K562 (cell line): Measurements from ENCODE around the gene LLCFC1. TPM values are rescaled to one million over a fixed set of nuclear protein-coding genes. Genes with fewer than 3 reads are reported as not detected.

Experiments
- ATAC-seq: fragments of 200-7000 bp; cut with Tn5 transposase; 3 replicates; pipeline ENCODE4 v1.9.1; 2020; ENCODE audit warnings: moderate library complexity
- BruUV-seq: library from RNA; stranded (reverse); fragments of 400-500 nt; replicated peaks from 2 replicates; lab custom pipeline; 2021; lab: Mats Ljungman, UMichigan
- CTCF ChIA-PET: fragments of 300-600 bp; formaldehyde crosslinking; extraction: SDS; loops from one replicate; lab custom pipeline; 2021; ENCODE audit warnings: low intra/inter-chr PET ratio; lab: Yijun Ruan, JAX
- POLR2A ChIA-PET: fragments of 300-600, 350-650 bp; sonication (Branson Sonifier 250); formaldehyde crosslinking; extraction: SDS; loops from one replicate; lab custom pipeline; 2021; ENCODE audit warnings: antibody characterized with exemption, inconsistent platforms; lab: Yijun Ruan, JAX
- DNase-seq, 4 experiments: peaks; one replicate each; pipeline versions ENCODE4 v3.0.0 to v3.0.0-alpha.2; 2011 to 2018; ENCODE audit warnings: low spot score in 3 of 4, mixed read lengths in 3 of 4; ENCODE audit errors: extremely low read depth in 1 of 4
- FAIRE-seq: peaks from 2 replicates; lab custom pipeline; 2011; peaks lifted over from hg19 to GRCh38; lab: Jason Lieb, UNC
- H2AFZ ChIP-seq: 2 replicates; pipeline ENCODE4 v1.6.0; 2011; ENCODE audit warnings: low read depth, low read length, control low read depth, inconsistent platforms
- H3K27ac ChIP-seq: fragments of 200-600 bp; 3 replicates; pipeline ENCODE4 v1.8.0; 2011; ENCODE audit warnings: low read depth, mild to moderate bottlenecking, control low read depth, inconsistent platforms, low read length, moderate library complexity, mixed read lengths; ENCODE audit errors: extremely low read depth
- H3K27me3 ChIP-seq, 2 experiments: fragments of 300-600 bp in 1 of 2; 2 replicates in 1 of 2; 3 replicates in 1 of 2; pipeline versions ENCODE4 v1.6.0 to v1.8.0; 2011; ENCODE audit warnings: inconsistent platforms in 2 of 2, low read length in 2 of 2, mild to moderate bottlenecking in 1 of 2, mixed read lengths in 1 of 2, moderate library complexity in 1 of 2; ENCODE audit not compliant: control insufficient read depth in 2 of 2, insufficient read depth in 2 of 2
- H3K36me3 ChIP-seq: fragments of 300-600 bp; 3 replicates; pipeline ENCODE4 v1.8.0; 2011; ENCODE audit warnings: mild to moderate bottlenecking, low read length, inconsistent platforms; ENCODE audit not compliant: control insufficient read depth, insufficient read depth
- H3K4me1 ChIP-seq, 2 experiments: fragments of 200-600 bp in 1 of 2; replicated peaks in 1 of 2; 2 replicates in 1 of 2; 3 replicates in 1 of 2; pipeline versions ENCODE4 v1.5.1 to v1.8.0; 2011; ENCODE audit warnings: inconsistent platforms in 2 of 2, low read length in 2 of 2, mild to moderate bottlenecking in 1 of 2, mixed read lengths in 1 of 2, moderate library complexity in 1 of 2; ENCODE audit not compliant: control insufficient read depth in 2 of 2, insufficient read depth in 2 of 2
- H3K4me2 ChIP-seq: 2 replicates; pipeline ENCODE4 v1.6.1; 2011; ENCODE audit warnings: low read length, control low read depth, inconsistent platforms, mixed read lengths; ENCODE audit not compliant: insufficient read depth
- H3K4me3 ChIP-seq: fragments of 200-600 bp; sonication (generic), shearing (Covaris generic); 2 replicates; pipeline ENCODE4 v1.5.1; 2016; ENCODE audit warnings: control low read depth, inconsistent platforms
- H3K79me2 ChIP-seq: fragments of 200-600 bp; 3 replicates; pipeline ENCODE4 v1.8.0; 2011; ENCODE audit warnings: low read length, inconsistent platforms; ENCODE audit not compliant: control insufficient read depth, insufficient read depth
- H3K9ac ChIP-seq, 2 experiments: 2 replicates each; pipeline versions ENCODE4 v1.6.0 to v1.6.1; 2011; ENCODE audit warnings: low read depth in 2 of 2, low read length in 2 of 2, control low read depth in 1 of 2, inconsistent platforms in 1 of 2, mild to moderate bottlenecking in 1 of 2, mixed read lengths in 1 of 2; ENCODE audit not compliant: insufficient read depth in 1 of 2
- H3K9me1 ChIP-seq: one replicate; pipeline ENCODE4 v1.6.0; 2011; ENCODE audit warnings: inconsistent platforms, mild to moderate bottlenecking, low read length, moderate library complexity; ENCODE audit not compliant: control insufficient read depth, insufficient read depth
- H3K9me3 ChIP-seq: replicated peaks from 2 replicates; pipeline ENCODE4 v1.5.1; 2011; ENCODE audit warnings: low read depth, low read length, inconsistent platforms; ENCODE audit not compliant: control insufficient read depth, insufficient read depth
- H4K20me1 ChIP-seq: replicated peaks from 2 replicates; pipeline ENCODE4 v1.6.1; 2011; ENCODE audit warnings: low read length, inconsistent platforms, mixed read lengths; ENCODE audit not compliant: control insufficient read depth, insufficient read depth
- C11orf30 ChIP-seq: fragments of 450-650 bp; IDR thresholded peaks from 2 replicates; pipeline ENCODE4 v1.6.1; 2016; ENCODE audit warnings: low read depth, mild to moderate bottlenecking
- CHD4 ChIP-seq: fragments of 200-600 bp; sonication (generic); IDR thresholded peaks from 3 replicates; pipeline ENCODE4 v1.6.1; 2012; ENCODE audit warnings: low read depth, mild to moderate bottlenecking, mixed read lengths, low read length, inconsistent platforms; ENCODE audit not compliant: insufficient read depth, insufficient replicate concordance, poor library complexity, severe bottlenecking
- ELF1 ChIP-seq: fragments of 200-800 bp; sonication (Bioruptor generic); IDR thresholded peaks from 2 replicates; pipeline ENCODE4 v1.6.1; 2016; ENCODE audit warnings: missing genetic modification characterization, missing compliant biosample characterization
- HCFC1 ChIP-seq: IDR thresholded peaks from 2 replicates; pipeline ENCODE4 v1.6.1; 2012; ENCODE audit warnings: low read depth, low read length, improper control_type of control experiment
- MAFG ChIP-seq: fragments of 450-650 bp; conservative IDR thresholded peaks from 2 replicates; pipeline ENCODE4 v1.6.1; 2016; ENCODE audit warnings: missing genetic modification characterization, missing compliant biosample characterization
- NCOA1 ChIP-seq: fragments of 450-650 bp; IDR thresholded peaks from 2 replicates; pipeline ENCODE4 v1.6.1; 2016; ENCODE audit warnings: low read depth
- NR1H2 ChIP-seq: sonication (generic); formaldehyde crosslinking; IDR thresholded peaks from 2 replicates; pipeline ENCODE4 v1.4.0; 2020; ENCODE audit warnings: mild to moderate bottlenecking, missing genetic modification reagents
- RUNX1 ChIP-seq: sonication (generic); IDR thresholded peaks from 2 replicates; pipeline ENCODE4 v1.6.1; 2016; ENCODE audit warnings: antibody characterized with exemption, low read depth
- SMARCB1 ChIP-seq: IDR thresholded peaks from 2 replicates; pipeline ENCODE4 v1.6.1; 2011; ENCODE audit warnings: improper control_type of control experiment, low read depth; ENCODE audit not compliant: insufficient read length
- ZNF436 ChIP-seq: fragments of 250-450, 450-650 bp; sonication (Bioruptor Pico); formaldehyde crosslinking; IDR thresholded peaks from 2 replicates; pipeline ENCODE4 v1.7.0; 2020; ENCODE audit warnings: mild to moderate bottlenecking
- ZNF778 ChIP-seq: fragments of 450-650 bp; formaldehyde crosslinking; IDR thresholded peaks from 2 replicates; pipeline ENCODE4 v1.4.0; 2020; ENCODE audit warnings: mild to moderate bottlenecking, moderate library complexity
- ZNF780A ChIP-seq: fragments of 250-450 bp; sonication (Bioruptor Pico); IDR thresholded peaks from 2 replicates; pipeline ENCODE4 v1.5.0; 2021; ENCODE audit warnings: mild to moderate bottlenecking
- WGBS: fragments of 100-300 bp; shearing (Covaris generic); methylation state at CpG from one replicate; pipeline ENCODE4 v1.1.6; 2016; ENCODE audit warnings: low coverage, mixed read lengths; ENCODE audit not compliant: insufficient coverage; ENCODE audit errors: missing lambda C conversion rate; 5-methylcytosine and 5-hydroxymethylcytosine counted together
- in situ Hi-C: fragments of 300-500 bp; cut with MboI; formaldehyde crosslinking; loops from 4 replicates; pipeline ENCODE4 v1.15.0; 2018; ENCODE audit warnings: inconsistent platforms, mixed read lengths
- intact Hi-C: fragments of 100-400 bp; cut with micrococcal nuclease; formaldehyde crosslinking; loops from 2 replicates; pipeline ENCODE4 v1.14.2; 2022
- polyA plus RNA-seq, 8 experiments: library from polyadenylated mRNA; depleted of rRNA in 4 of 8; stranded (reverse) in 5 of 8; unstranded in 3 of 8; fragments of >200 nt; fragmentation: Nextera tagmentation in 2 of 8; fragmentation: Illumina TruSeq in 1 of 8; extraction: Ambion mirVana in 2 of 8; extraction: Trizol in 1 of 8; gene quantifications; 2 replicates each; pipeline versions ENCODE4 v1.2.1 to v1.2.3, GENCODE V29; 2011 to 2014; ENCODE audit warnings: inconsistent platforms in 1 of 8, missing spikeins in 1 of 8
- total RNA-seq, 7 experiments: library from RNA; depleted of rRNA in 6 of 7; stranded (reverse); fragments of >200 nt in 6 of 7; fragmentation: Illumina TruSeq in 2 of 7; extraction: Trizol in 2 of 7; gene quantifications; 2 replicates each; pipeline versions ENCODE4 v1.2.1 to v1.2.3, GENCODE V29; 2011 to 2021; ENCODE audit warnings: low replicate concordance in 1 of 7

The LLCFC1 gene
- total and polyA plus RNA-seq, 9 of the 15 experiments (the other 6 are each of a cell fraction or from before 2014, with no cell fraction given): not detected

DNA sequence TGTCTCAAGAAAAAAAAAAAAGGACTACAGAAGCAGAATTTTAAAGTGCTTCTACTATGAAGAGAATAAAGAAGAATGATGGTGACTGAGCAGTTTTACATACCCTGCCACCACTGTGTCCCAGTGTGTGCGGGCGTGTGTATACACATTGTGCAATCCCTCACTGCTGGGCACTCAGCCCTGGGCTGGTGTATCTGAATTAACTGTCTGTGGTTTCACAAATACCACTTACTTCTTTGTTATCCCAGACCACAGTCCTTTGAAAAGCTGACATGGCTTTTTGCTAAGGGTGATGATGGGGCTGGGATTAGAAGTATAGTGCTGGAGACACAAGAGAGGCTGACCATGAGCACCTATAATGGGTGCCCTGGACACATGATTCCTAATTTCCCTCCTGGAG lies 32.6 kb upstream of the LLCFC1 start:
- Histone ChIP-seq H3K9me3 (0 out of 2 replicates have a peak, but pooled peaks cover 3% of the 10 kb centered on the region), H3K4me3 (no peak overlapping the region), H3K4me2 (no peak overlapping the region), H3K4me1 (peaks cover 4 to 5% of the 10 kb centered on the region in 2 experiments; a peak in 3 of 5 replicates), H3K9ac (no peak overlapping the region), H4K20me1 (no peaks in the 10 kb centered on the region), H3K27ac (no peak overlapping the region), H3K36me3 (no peaks in the 10 kb centered on the region), H2AFZ (no peak overlapping the region), H3K79me2 (no peaks in the 10 kb centered on the region), H3K9me1 (no peaks in the 10 kb centered on the region), H3K27me3 (peaks cover 2 to 22% of the 10 kb centered on the region in 2 experiments; a peak in 3 of 5 replicates)
- POLR2A ChIA-PET: no interaction called here
- intact Hi-C loops: no loop called here
- no TSS peak for BruUV-seq
- TF ChIP-seq RUNX1: no peak
- TF ChIP-seq MAFG (tag): 0 out of 2 replicates have a peak, but pooled peaks have one; percentile 8
- TF ChIP-seq C11orf30: peak; percentile 20; the same call in 1 of the 2 replicates
- in situ Hi-C loops: no loop called here
- CTCF ChIA-PET: no interaction called here
- no peak for ATAC-seq
- DNase-seq: no peak
- FAIRE-seq: no peak
- WGBS: 0% methylated on average over 2 of the region's 2 CpGs

DNA sequence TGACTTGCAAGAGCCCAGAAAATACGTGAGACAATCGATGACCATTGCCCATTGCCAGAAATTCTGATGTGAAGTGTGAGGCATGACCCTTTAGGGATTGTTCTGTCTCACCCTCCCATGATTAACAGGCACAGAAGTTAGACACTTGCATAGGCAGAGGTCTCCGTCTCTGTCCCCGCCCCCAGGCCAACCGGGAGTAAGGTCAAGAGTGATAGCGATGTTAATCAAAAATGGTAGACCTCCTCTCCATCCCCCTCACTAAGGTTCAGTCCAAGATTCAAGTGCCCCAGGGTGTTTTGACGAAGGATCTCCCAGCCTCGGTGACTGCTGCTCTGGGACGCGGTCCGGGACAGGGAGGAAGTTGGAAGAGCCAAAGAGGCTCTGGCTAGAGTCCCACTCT lies 31.0 kb upstream of the LLCFC1 start:
- in situ Hi-C loops: no loop called here
- H3K4me1 ChIP-seq: peaks cover 4 to 5% of the 10 kb centered on the region in 2 experiments; a peak in 3 of 5 replicates
- no peak for TF ChIP-seq CHD4
- TF ChIP-seq ZNF436 (CRISPR knock-in tag): no peak
- TF ChIP-seq HCFC1: no peak
- TF ChIP-seq SMARCB1: no peak
- no peak for TF ChIP-seq ELF1
- TF ChIP-seq ZNF780A (CRISPR knock-in tag): no peak
- TF ChIP-seq NCOA1: no peak
- no peak for TF ChIP-seq NR1H2 (CRISPR knock-in tag)
- no peak for TF ChIP-seq ZNF778 (CRISPR knock-in tag)
- H3K4me2 ChIP-seq: no peak overlapping the region
- H3K27me3 ChIP-seq: peaks cover 0 to 22% of the 10 kb centered on the region in 2 experiments; a peak in 3 of 5 replicates
- no peaks in the 10 kb centered on the region for H3K79me2 ChIP-seq
- no peak overlapping the region for H3K4me3 ChIP-seq
- DNase-seq (no peak), ATAC-seq (no peak), FAIRE-seq (no peak)
- CTCF ChIA-PET: interaction anchor here (1.8 to 2.1 kb wide), 2 partner anchors 93 to 95 kb away, joined by 6 to 7 read pairs; no protein-coding TSS in a partner anchor
- WGBS: 2% methylated on average over 11 of the region's 11 CpGs
- no peaks in the 10 kb centered on the region for H3K9me1 ChIP-seq
- H3K27ac ChIP-seq: no peak overlapping the region
- no peak overlapping the region for H2AFZ ChIP-seq
- no peaks in the 10 kb centered on the region for H4K20me1 ChIP-seq
- H3K9me3 ChIP-seq: 0 out of 2 replicates have a peak, but pooled peaks cover 3% of the 10 kb centered on the region
- no peaks in the 10 kb centered on the region for H3K36me3 ChIP-seq
- no peak overlapping the region for H3K9ac ChIP-seq
- intact Hi-C loops: no loop called here
- no TSS peak for BruUV-seq
- POLR2A ChIA-PET: interaction anchor here (0.6 kb wide), 1 partner anchor 1170 kb away, joined by 3 read pairs; no protein-coding TSS in a partner anchor
